H9 (cell line): ENCODE measurements around the gene SPECC1L. TPM values are rescaled to one million over a fixed set of nuclear protein-coding genes. Genes with fewer than 3 reads are reported as not detected.

Source experiments
- DNase-seq: peaks from one replicate; pipeline ENCODE4 v3.0.0-alpha.2; 2017
- H2AFZ ChIP-seq: one replicate; pipeline ENCODE4 v1.6.1; 2013; ENCODE audit warnings: mild to moderate bottlenecking, low read length, control low read depth, moderate library complexity
- H2AK5ac ChIP-seq: 2 replicates; pipeline ENCODE4 v1.6.1; 2013; ENCODE audit warnings: low read length, control low read depth, mixed read lengths; ENCODE audit not compliant: insufficient read length
- H2BK120ac ChIP-seq: one replicate; pipeline ENCODE4 v1.6.1; 2013; ENCODE audit warnings: low read depth, mild to moderate bottlenecking, low read length, control low read depth, inconsistent platforms; ENCODE audit not compliant: poor library complexity, severe bottlenecking
- H2BK12ac ChIP-seq: 2 replicates; pipeline ENCODE4 v1.6.1; 2013; ENCODE audit warnings: low read length, control low read depth, mixed read lengths, low read depth; ENCODE audit not compliant: insufficient read length
- H2BK15ac ChIP-seq: 2 replicates; pipeline ENCODE4 v1.6.1; 2013; ENCODE audit warnings: low read depth, low read length, control low read depth
- H2BK20ac ChIP-seq: one replicate; pipeline ENCODE4 v1.6.1; 2013; ENCODE audit warnings: low read depth, mild to moderate bottlenecking, low read length, control low read depth, inconsistent platforms; ENCODE audit not compliant: poor library complexity, severe bottlenecking
- H2BK5ac ChIP-seq: 2 replicates; pipeline ENCODE4 v1.6.1; 2013; ENCODE audit warnings: low read length, control low read depth, mixed read lengths; ENCODE audit not compliant: insufficient read length
- H3K14ac ChIP-seq: 2 replicates; pipeline ENCODE4 v1.6.1; 2013; ENCODE audit warnings: low read length, control low read depth; ENCODE audit not compliant: insufficient read depth
- H3K18ac ChIP-seq: 2 replicates; pipeline ENCODE4 v1.6.1; 2013; ENCODE audit warnings: low read depth, mild to moderate bottlenecking, mixed read lengths, low read length, control low read depth; ENCODE audit not compliant: insufficient read length
- H3K23ac ChIP-seq: 2 replicates; pipeline ENCODE4 v1.6.1; 2013; ENCODE audit warnings: low read length, control low read depth, mixed read lengths, low read depth; ENCODE audit not compliant: insufficient read length
- H3K23me2 ChIP-seq: 2 replicates; pipeline ENCODE4 v1.6.1; 2013; ENCODE audit warnings: low read depth, mild to moderate bottlenecking, mixed read lengths, low read length, control low read depth; ENCODE audit not compliant: insufficient read length, poor library complexity, severe bottlenecking
- H3K27ac ChIP-seq: 2 replicates; pipeline ENCODE4 v1.5.1; 2013; ENCODE audit warnings: low read length, control low read depth, mixed read lengths, low read depth; ENCODE audit not compliant: insufficient read length
- H3K27me3 ChIP-seq: 2 replicates; pipeline ENCODE4 v1.6.1; 2013; ENCODE audit warnings: low read length, control low read depth, inconsistent platforms; ENCODE audit not compliant: insufficient read depth
- H3K4ac ChIP-seq: 2 replicates; pipeline ENCODE4 v1.6.1; 2013; ENCODE audit warnings: low read depth, mild to moderate bottlenecking, control low read depth, inconsistent platforms, low read length, moderate library complexity
- H3K4me1 ChIP-seq: 2 replicates; pipeline ENCODE4 v1.6.1; 2013; ENCODE audit warnings: low read length, control low read depth, inconsistent platforms; ENCODE audit not compliant: insufficient read depth
- H3K4me2 ChIP-seq: 2 replicates; pipeline ENCODE4 v1.6.1; 2013; ENCODE audit warnings: low read length, control low read depth, mixed read lengths; ENCODE audit not compliant: insufficient read length, insufficient read depth
- H3K56ac ChIP-seq: 2 replicates; pipeline ENCODE4 v1.6.1; 2013; ENCODE audit warnings: low read depth, mild to moderate bottlenecking, mixed read lengths, low read length, control low read depth; ENCODE audit not compliant: insufficient read length
- H3K79me1 ChIP-seq: 2 replicates; pipeline ENCODE4 v1.6.1; 2013; ENCODE audit warnings: low read depth, mild to moderate bottlenecking, moderate library complexity, low read length, control low read depth, inconsistent platforms; ENCODE audit not compliant: insufficient read depth, poor library complexity, severe bottlenecking
- H3K79me2 ChIP-seq: 2 replicates; pipeline ENCODE4 v1.6.1; 2013; ENCODE audit warnings: low read length, control low read depth, inconsistent platforms; ENCODE audit not compliant: insufficient read depth
- H3K9ac ChIP-seq: 2 replicates; pipeline ENCODE4 v1.6.1; 2013; ENCODE audit warnings: low read length, control low read depth, mixed read lengths; ENCODE audit not compliant: insufficient read length; ENCODE audit errors: extremely low read depth
- H3K9me3 ChIP-seq: one replicate; pipeline ENCODE4 v1.6.1; 2013; ENCODE audit warnings: low read depth, low read length, inconsistent platforms; ENCODE audit not compliant: control insufficient read depth
- H3T11ph ChIP-seq: one replicate; pipeline ENCODE4 v1.6.1; 2013; ENCODE audit warnings: mild to moderate bottlenecking, low read length, control low read depth, inconsistent platforms
- H4K20me1 ChIP-seq: one replicate; pipeline ENCODE4 v1.6.1; 2013; ENCODE audit not compliant: control insufficient read depth, insufficient read length, insufficient read depth
- H4K5ac ChIP-seq: 2 replicates; pipeline ENCODE4 v1.6.1; 2013; ENCODE audit warnings: low read depth, mild to moderate bottlenecking, mixed read lengths, low read length, control low read depth; ENCODE audit not compliant: insufficient read length
- H4K8ac ChIP-seq: replicated peaks from 2 replicates; pipeline ENCODE4 v1.6.1; 2013; ENCODE audit warnings: low read length, control low read depth, mixed read lengths, low read depth; ENCODE audit not compliant: insufficient read length
- H4K91ac ChIP-seq: 2 replicates; pipeline ENCODE4 v1.6.1; 2013; ENCODE audit warnings: low read depth, mild to moderate bottlenecking, moderate library complexity, mixed read lengths, low read length, control low read depth; ENCODE audit not compliant: insufficient read length
- H3K27ac Mint-ChIP-seq, 3 experiments: 2 replicates in 2 of 3; 3 replicates in 1 of 3; pipeline ENCODE4 v1.8.0; 2020 to 2021; ENCODE audit warnings: mixed read lengths in 3 of 3, mild to moderate bottlenecking in 1 of 3, moderate library complexity in 1 of 3
- H3K27me3 Mint-ChIP-seq: 2 replicates; pipeline ENCODE4 v1.8.0; 2021; ENCODE audit warnings: low read depth, mild to moderate bottlenecking, moderate library complexity, mixed read lengths
- H3K36me3 Mint-ChIP-seq, 3 experiments: 2 replicates in 2 of 3; 3 replicates in 1 of 3; pipeline ENCODE4 v1.8.0; 2020 to 2021; ENCODE audit warnings: low read depth in 3 of 3, mixed read lengths in 3 of 3; ENCODE audit not compliant: insufficient read depth in 1 of 3
- H3K4me1 Mint-ChIP-seq, 2 experiments: 2 replicates each; pipeline ENCODE4 v1.8.0; 2020; ENCODE audit warnings: mixed read lengths in 2 of 2
- H3K4me3 Mint-ChIP-seq, 2 experiments: 2 replicates in 1 of 2; 3 replicates in 1 of 2; pipeline ENCODE4 v1.8.0; 2020 to 2021; ENCODE audit warnings: mild to moderate bottlenecking in 2 of 2, mixed read lengths in 2 of 2, moderate library complexity in 1 of 2
- H3K9me3 Mint-ChIP-seq, 2 experiments: 2 replicates in 1 of 2; 3 replicates in 1 of 2; pipeline ENCODE4 v1.8.0; 2020; ENCODE audit warnings: mild to moderate bottlenecking in 2 of 2, mixed read lengths in 2 of 2, moderate library complexity in 1 of 2
- CTCF ChIP-seq: fragments of 200-600 bp; sonication (generic); conservative IDR thresholded peaks from 3 replicates; pipeline ENCODE4 v1.8.0; 2021; ENCODE audit warnings: antibody characterized with exemption, mild to moderate bottlenecking
- WGBS: extraction: QIAGEN DNeasy Blood & Tissue Kit; methylation state at CpG from one replicate; pipeline ENCODE4 v1.1.7; 2013; ENCODE audit warnings: missing lambda C conversion rate, low lambda C conversion rate, mixed read lengths; ENCODE audit not compliant: insufficient read length; ENCODE audit errors: extremely low coverage; 5-methylcytosine and 5-hydroxymethylcytosine counted together
- total RNA-seq: library from RNA; stranded (reverse); gene quantifications from 2 replicates; pipeline ENCODE4 v1.2.1, GENCODE V29; 2021

SPECC1L gene
- total RNA-seq, 1 experiment from 2014 or later = 57.1 TPM

GRCh38 chr22:24455039-24455438 lies 184.4 kb downstream of the SPECC1L start:
- Mint-ChIP-seq H3K36me3 (no peaks in the 10 kb centered on the region), H3K4me1 (peaks cover 8 to 11% of the 10 kb centered on the region in 2 experiments), H3K4me3 (no peak overlapping the region), H3K27me3 (peaks cover 2% of the 10 kb centered on the region; the same call in 1 of the 2 replicates), H3K9me3 (peaks cover 0 to 2% of the 10 kb centered on the region in 2 experiments; a peak in 2 of 5 replicates), H3K27ac (no peak overlapping the region)
- WGBS = no CpG with 5 or more reads among the region's 4 CpGs
- H3K27me3 ChIP-seq = no peaks in the 10 kb centered on the region
- no peak overlapping the region for H3K4me2 ChIP-seq
- no peak overlapping the region for H3K56ac ChIP-seq
- no peak overlapping the region for H2BK12ac ChIP-seq
- no peaks in the 10 kb centered on the region for H3K23me2 ChIP-seq
- H2BK15ac ChIP-seq = no peak overlapping the region
- H3K9me3 ChIP-seq = no peaks in the 10 kb centered on the region
- H4K8ac ChIP-seq = no peak overlapping the region
- no peak overlapping the region for H3K27ac ChIP-seq
- H3K79me2 ChIP-seq = no peaks in the 10 kb centered on the region
- no peak overlapping the region for H2BK120ac ChIP-seq
- H3K9ac ChIP-seq = no peak overlapping the region
- no peak for DNase-seq
- no peak overlapping the region for H4K5ac ChIP-seq
- no peak overlapping the region for H4K91ac ChIP-seq
- no peak overlapping the region for H3K14ac ChIP-seq
- H3T11ph ChIP-seq = no peak overlapping the region
- H2AFZ ChIP-seq = no peak overlapping the region
- no peak overlapping the region for H2AK5ac ChIP-seq
- TF ChIP-seq CTCF = no peak
- H2BK20ac ChIP-seq = no peak overlapping the region
- no peaks in the 10 kb centered on the region for H3K79me1 ChIP-seq
- no peaks in the 10 kb centered on the region for H4K20me1 ChIP-seq
- no peaks in the 10 kb centered on the region; the same call in 1 of the 2 replicates for H3K4me1 ChIP-seq
- no peak overlapping the region for H3K18ac ChIP-seq
- H3K4ac ChIP-seq = no peak overlapping the region
- H3K23ac ChIP-seq = no peak overlapping the region
- H2BK5ac ChIP-seq = no peak overlapping the region
